H9 (cell line): Measurements from ENCODE around the gene MT1F. TPM values are rescaled to one million over a fixed set of nuclear protein-coding genes. Genes with fewer than 3 reads are reported as not detected.
"Not testable (repeated sequence)": the region's sequence is repeated elsewhere in the genome, so short reads cannot be mapped to it uniquely, and the experiment has no call there.

Experiments used
- DNase-seq: peaks from one replicate; pipeline ENCODE4 v3.0.0-alpha.2; 2017
- H2AFZ ChIP-seq: one replicate; pipeline ENCODE4 v1.6.1; 2013; ENCODE audit warnings: mild to moderate bottlenecking, low read length, control low read depth, moderate library complexity
- H2AK5ac ChIP-seq: 2 replicates; pipeline ENCODE4 v1.6.1; 2013; ENCODE audit warnings: low read length, control low read depth, mixed read lengths; ENCODE audit not compliant: insufficient read length
- H2BK120ac ChIP-seq: one replicate; pipeline ENCODE4 v1.6.1; 2013; ENCODE audit warnings: low read depth, mild to moderate bottlenecking, low read length, control low read depth, inconsistent platforms; ENCODE audit not compliant: poor library complexity, severe bottlenecking
- H2BK12ac ChIP-seq: 2 replicates; pipeline ENCODE4 v1.6.1; 2013; ENCODE audit warnings: low read length, control low read depth, mixed read lengths, low read depth; ENCODE audit not compliant: insufficient read length
- H2BK15ac ChIP-seq: 2 replicates; pipeline ENCODE4 v1.6.1; 2013; ENCODE audit warnings: low read depth, low read length, control low read depth
- H2BK20ac ChIP-seq: one replicate; pipeline ENCODE4 v1.6.1; 2013; ENCODE audit warnings: low read depth, mild to moderate bottlenecking, low read length, control low read depth, inconsistent platforms; ENCODE audit not compliant: poor library complexity, severe bottlenecking
- H2BK5ac ChIP-seq: 2 replicates; pipeline ENCODE4 v1.6.1; 2013; ENCODE audit warnings: low read length, control low read depth, mixed read lengths; ENCODE audit not compliant: insufficient read length
- H3K14ac ChIP-seq: 2 replicates; pipeline ENCODE4 v1.6.1; 2013; ENCODE audit warnings: low read length, control low read depth; ENCODE audit not compliant: insufficient read depth
- H3K18ac ChIP-seq: 2 replicates; pipeline ENCODE4 v1.6.1; 2013; ENCODE audit warnings: low read depth, mild to moderate bottlenecking, mixed read lengths, low read length, control low read depth; ENCODE audit not compliant: insufficient read length
- H3K23ac ChIP-seq: 2 replicates; pipeline ENCODE4 v1.6.1; 2013; ENCODE audit warnings: low read length, control low read depth, mixed read lengths, low read depth; ENCODE audit not compliant: insufficient read length
- H3K23me2 ChIP-seq: 2 replicates; pipeline ENCODE4 v1.6.1; 2013; ENCODE audit warnings: low read depth, mild to moderate bottlenecking, mixed read lengths, low read length, control low read depth; ENCODE audit not compliant: insufficient read length, poor library complexity, severe bottlenecking
- H3K27ac ChIP-seq: 2 replicates; pipeline ENCODE4 v1.5.1; 2013; ENCODE audit warnings: low read length, control low read depth, mixed read lengths, low read depth; ENCODE audit not compliant: insufficient read length
- H3K27me3 ChIP-seq: 2 replicates; pipeline ENCODE4 v1.6.1; 2013; ENCODE audit warnings: low read length, control low read depth, inconsistent platforms; ENCODE audit not compliant: insufficient read depth
- H3K4ac ChIP-seq: 2 replicates; pipeline ENCODE4 v1.6.1; 2013; ENCODE audit warnings: low read depth, mild to moderate bottlenecking, control low read depth, inconsistent platforms, low read length, moderate library complexity
- H3K4me1 ChIP-seq: 2 replicates; pipeline ENCODE4 v1.6.1; 2013; ENCODE audit warnings: low read length, control low read depth, inconsistent platforms; ENCODE audit not compliant: insufficient read depth
- H3K4me2 ChIP-seq: 2 replicates; pipeline ENCODE4 v1.6.1; 2013; ENCODE audit warnings: low read length, control low read depth, mixed read lengths; ENCODE audit not compliant: insufficient read length, insufficient read depth
- H3K56ac ChIP-seq: 2 replicates; pipeline ENCODE4 v1.6.1; 2013; ENCODE audit warnings: low read depth, mild to moderate bottlenecking, mixed read lengths, low read length, control low read depth; ENCODE audit not compliant: insufficient read length
- H3K79me1 ChIP-seq: 2 replicates; pipeline ENCODE4 v1.6.1; 2013; ENCODE audit warnings: low read depth, mild to moderate bottlenecking, moderate library complexity, low read length, control low read depth, inconsistent platforms; ENCODE audit not compliant: insufficient read depth, poor library complexity, severe bottlenecking
- H3K79me2 ChIP-seq: 2 replicates; pipeline ENCODE4 v1.6.1; 2013; ENCODE audit warnings: low read length, control low read depth, inconsistent platforms; ENCODE audit not compliant: insufficient read depth
- H3K9ac ChIP-seq: 2 replicates; pipeline ENCODE4 v1.6.1; 2013; ENCODE audit warnings: low read length, control low read depth, mixed read lengths; ENCODE audit not compliant: insufficient read length; ENCODE audit errors: extremely low read depth
- H3K9me3 ChIP-seq: one replicate; pipeline ENCODE4 v1.6.1; 2013; ENCODE audit warnings: low read depth, low read length, inconsistent platforms; ENCODE audit not compliant: control insufficient read depth
- H3T11ph ChIP-seq: one replicate; pipeline ENCODE4 v1.6.1; 2013; ENCODE audit warnings: mild to moderate bottlenecking, low read length, control low read depth, inconsistent platforms
- H4K20me1 ChIP-seq: one replicate; pipeline ENCODE4 v1.6.1; 2013; ENCODE audit not compliant: control insufficient read depth, insufficient read length, insufficient read depth
- H4K5ac ChIP-seq: 2 replicates; pipeline ENCODE4 v1.6.1; 2013; ENCODE audit warnings: low read depth, mild to moderate bottlenecking, mixed read lengths, low read length, control low read depth; ENCODE audit not compliant: insufficient read length
- H4K8ac ChIP-seq: replicated peaks from 2 replicates; pipeline ENCODE4 v1.6.1; 2013; ENCODE audit warnings: low read length, control low read depth, mixed read lengths, low read depth; ENCODE audit not compliant: insufficient read length
- H4K91ac ChIP-seq: 2 replicates; pipeline ENCODE4 v1.6.1; 2013; ENCODE audit warnings: low read depth, mild to moderate bottlenecking, moderate library complexity, mixed read lengths, low read length, control low read depth; ENCODE audit not compliant: insufficient read length
- H3K27ac Mint-ChIP-seq, 3 experiments: 2 replicates in 2 of 3; 3 replicates in 1 of 3; pipeline ENCODE4 v1.8.0; 2020 to 2021; ENCODE audit warnings: mixed read lengths in 3 of 3, mild to moderate bottlenecking in 1 of 3, moderate library complexity in 1 of 3
- H3K27me3 Mint-ChIP-seq: 2 replicates; pipeline ENCODE4 v1.8.0; 2021; ENCODE audit warnings: low read depth, mild to moderate bottlenecking, moderate library complexity, mixed read lengths
- H3K36me3 Mint-ChIP-seq, 3 experiments: 2 replicates in 2 of 3; 3 replicates in 1 of 3; pipeline ENCODE4 v1.8.0; 2020 to 2021; ENCODE audit warnings: low read depth in 3 of 3, mixed read lengths in 3 of 3; ENCODE audit not compliant: insufficient read depth in 1 of 3
- H3K4me1 Mint-ChIP-seq, 2 experiments: 2 replicates each; pipeline ENCODE4 v1.8.0; 2020; ENCODE audit warnings: mixed read lengths in 2 of 2
- H3K4me3 Mint-ChIP-seq, 2 experiments: 2 replicates in 1 of 2; 3 replicates in 1 of 2; pipeline ENCODE4 v1.8.0; 2020 to 2021; ENCODE audit warnings: mild to moderate bottlenecking in 2 of 2, mixed read lengths in 2 of 2, moderate library complexity in 1 of 2
- H3K9me3 Mint-ChIP-seq, 2 experiments: 2 replicates in 1 of 2; 3 replicates in 1 of 2; pipeline ENCODE4 v1.8.0; 2020; ENCODE audit warnings: mild to moderate bottlenecking in 2 of 2, mixed read lengths in 2 of 2, moderate library complexity in 1 of 2
- CTCF ChIP-seq: fragments of 200-600 bp; sonication (generic); conservative IDR thresholded peaks from 3 replicates; pipeline ENCODE4 v1.8.0; 2021; ENCODE audit warnings: antibody characterized with exemption, mild to moderate bottlenecking
- WGBS: extraction: QIAGEN DNeasy Blood & Tissue Kit; methylation state at CpG from one replicate; pipeline ENCODE4 v1.1.7; 2013; ENCODE audit warnings: missing lambda C conversion rate, low lambda C conversion rate, mixed read lengths; ENCODE audit not compliant: insufficient read length; ENCODE audit errors: extremely low coverage; 5-methylcytosine and 5-hydroxymethylcytosine counted together
- total RNA-seq: library from RNA; stranded (reverse); gene quantifications from 2 replicates; pipeline ENCODE4 v1.2.1, GENCODE V29; 2021

The MT1F gene
- total RNA-seq, 1 experiment from 2014 or later, result 26.1 TPM

DNA sequence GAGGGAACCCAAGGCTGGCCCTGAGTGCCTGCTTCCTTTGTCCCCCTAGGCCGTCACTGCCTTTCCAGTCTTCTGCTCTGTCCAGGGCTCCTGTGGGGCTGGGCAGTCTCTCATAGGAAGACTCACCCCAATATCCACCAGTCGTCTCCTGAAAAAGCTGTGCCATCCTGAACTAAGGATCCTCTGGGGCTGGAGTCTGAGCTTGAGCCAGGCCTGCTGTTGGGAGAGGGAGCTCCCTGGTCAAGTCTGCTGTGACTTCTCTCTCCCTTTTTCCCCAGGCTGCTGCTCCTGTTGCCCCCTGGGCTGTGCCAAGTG, 12.8 kb downstream of the MT1F start:
- Histone ChIP-seq H3T11ph (no peak overlapping the region), H3K23me2 (peaks cover 15% of the 10 kb centered on the region), H2AFZ (no peak overlapping the region), H4K20me1 (no peaks in the 10 kb centered on the region), H3K14ac (no peak overlapping the region), H4K91ac (no peak overlapping the region), H2BK5ac (no peak overlapping the region), H2BK12ac (no peak overlapping the region), H3K27me3 (peaks cover 50% of the 10 kb centered on the region), H3K4ac (no peak overlapping the region), H3K4me2 (no peak overlapping the region), H3K4me1 (peaks cover 7% of the 10 kb centered on the region; the same call in 1 of the 2 replicates), H3K56ac (no peak overlapping the region), H3K79me1 (no peaks in the 10 kb centered on the region), H3K23ac (no peak overlapping the region), H4K8ac (no peak overlapping the region), H2BK20ac (no peak overlapping the region), H2AK5ac (no peak overlapping the region), H3K9ac (no peak overlapping the region), H2BK120ac (no peak overlapping the region), H3K18ac (no peak overlapping the region), H4K5ac (no peak overlapping the region), H3K27ac (no peak overlapping the region), H3K79me2 (no peaks in the 10 kb centered on the region), H3K9me3 (no peaks in the 10 kb centered on the region), H2BK15ac (no peak overlapping the region)
- no peak for DNase-seq
- no peak for TF ChIP-seq CTCF
- Mint-ChIP-seq H3K4me1 (peaks cover 18 to 47% of the 10 kb centered on the region in 2 experiments), H3K9me3 (no peaks in the 10 kb centered on the region; a peak in 1 of 5 replicates), H3K36me3 (no peaks in the 10 kb centered on the region), H3K27ac (no peak overlapping the region), H3K27me3 (peaks cover 82% of the 10 kb centered on the region), H3K4me3 (no peak overlapping the region)
- WGBS, result no CpG with 5 or more reads among the region's 2 CpGs

- not testable (repeated sequence) for H3K4me2 ChIP-seq, H3T11ph ChIP-seq, H4K20me1 ChIP-seq, H3K36me3 Mint-ChIP-seq, H3K4me1 ChIP-seq, H3K56ac ChIP-seq, H2BK15ac ChIP-seq, H3K4ac ChIP-seq, H2BK12ac ChIP-seq, H3K27ac ChIP-seq, H3K79me1 ChIP-seq, H2AFZ ChIP-seq, H2AK5ac ChIP-seq, H3K79me2 ChIP-seq, H4K91ac ChIP-seq, H3K14ac ChIP-seq, DNase-seq, H2BK120ac ChIP-seq, H3K23ac ChIP-seq, H3K27ac Mint-ChIP-seq, H3K9ac ChIP-seq, H3K9me3 Mint-ChIP-seq, H3K18ac ChIP-seq, H2BK20ac ChIP-seq, H3K9me3 ChIP-seq, H4K8ac ChIP-seq, H4K5ac ChIP-seq, H2BK5ac ChIP-seq, H3K4me3 Mint-ChIP-seq
- Mint-ChIP-seq H3K4me1 (peaks cover 24 to 56% of the 10 kb centered on the region in 2 experiments), H3K27me3 (peaks cover 79% of the 10 kb centered on the region)
- no CpG with 5 or more reads among the region's 2 CpGs for WGBS
- peaks cover 44% of the 10 kb centered on the region for H3K27me3 ChIP-seq
- H3K23me2 ChIP-seq, result peaks cover 19% of the 10 kb centered on the region
These were observed 13.9 kb downstream of the MT1F start for GRCh38 chr16:56671691-56672090.
